Loucy (cell line): ENCODE measurements around the gene DSC1.

Experiments
- EZH2phosphoT487 ChIP-seq: fragments of 200-600 bp; IDR thresholded peaks from 2 replicates; pipeline ENCODE4 v1.6.1; 2018; ENCODE audit warnings: antibody characterized with exemption, mild to moderate bottlenecking, moderate library complexity, borderline replicate concordance
- TF ChIP-seq, protein P1 (sequence below): fragments of 200-600 bp; sonication (generic); conservative IDR thresholded peaks from 2 replicates; pipeline ENCODE4 v1.5.1; 2014; ENCODE audit warnings: mild to moderate bottlenecking, antibody characterized with exemption, low read length

DNA sequence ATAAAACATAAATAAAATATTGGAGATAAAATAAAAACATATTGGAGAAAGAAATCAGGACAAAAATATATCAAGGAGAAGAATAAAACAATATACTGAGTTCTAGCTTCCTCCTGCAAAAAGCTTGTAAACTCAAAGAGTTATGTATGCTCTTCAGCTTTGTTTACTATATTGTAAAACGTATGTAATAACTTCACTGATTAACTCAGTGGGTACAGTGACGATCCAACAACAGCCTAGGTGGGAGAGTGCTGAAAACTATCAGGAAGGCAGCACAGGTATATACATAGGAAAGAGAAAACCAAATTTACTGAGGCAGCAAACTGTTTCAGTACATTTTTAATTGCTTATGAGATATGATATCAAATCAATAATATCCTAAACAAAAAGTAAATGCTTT is 68.8 kb downstream of the DSC1 start:
- no peak for TF ChIP-seq EZH2phosphoT487
- TF ChIP-seq, protein P1, sequence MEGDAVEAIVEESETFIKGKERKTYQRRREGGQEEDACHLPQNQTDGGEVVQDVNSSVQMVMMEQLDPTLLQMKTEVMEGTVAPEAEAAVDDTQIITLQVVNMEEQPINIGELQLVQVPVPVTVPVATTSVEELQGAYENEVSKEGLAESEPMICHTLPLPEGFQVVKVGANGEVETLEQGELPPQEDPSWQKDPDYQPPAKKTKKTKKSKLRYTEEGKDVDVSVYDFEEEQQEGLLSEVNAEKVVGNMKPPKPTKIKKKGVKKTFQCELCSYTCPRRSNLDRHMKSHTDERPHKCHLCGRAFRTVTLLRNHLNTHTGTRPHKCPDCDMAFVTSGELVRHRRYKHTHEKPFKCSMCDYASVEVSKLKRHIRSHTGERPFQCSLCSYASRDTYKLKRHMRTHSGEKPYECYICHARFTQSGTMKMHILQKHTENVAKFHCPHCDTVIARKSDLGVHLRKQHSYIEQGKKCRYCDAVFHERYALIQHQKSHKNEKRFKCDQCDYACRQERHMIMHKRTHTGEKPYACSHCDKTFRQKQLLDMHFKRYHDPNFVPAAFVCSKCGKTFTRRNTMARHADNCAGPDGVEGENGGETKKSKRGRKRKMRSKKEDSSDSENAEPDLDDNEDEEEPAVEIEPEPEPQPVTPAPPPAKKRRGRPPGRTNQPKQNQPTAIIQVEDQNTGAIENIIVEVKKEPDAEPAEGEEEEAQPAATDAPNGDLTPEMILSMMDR = no peak
